HG02840 (cell line): Measurements from ENCODE around the gene MYEF2.

Source experiments
- ATAC-seq: cut with Tn5 transposase; IDR thresholded peaks from one replicate; pipeline ENCODE4 v1.9.1; 2021; ENCODE audit warnings: mild to moderate bottlenecking, moderate library complexity, moderate number of reproducible peaks; ENCODE audit not compliant: unreplicated experiment, low FRiP score

MYEF2 gene

GRCh38 chr15:48090115-48090514 lies 88.0 kb downstream of the MYEF2 start:
- no peak for ATAC-seq

GRCh38 chr15:48089702-48090101 lies 88.4 kb downstream of the MYEF2 start:
- ATAC-seq: no peak

GRCh38 chr15:48087844-48088243 lies 90.3 kb downstream of the MYEF2 start:
- ATAC-seq: no peak

DNA sequence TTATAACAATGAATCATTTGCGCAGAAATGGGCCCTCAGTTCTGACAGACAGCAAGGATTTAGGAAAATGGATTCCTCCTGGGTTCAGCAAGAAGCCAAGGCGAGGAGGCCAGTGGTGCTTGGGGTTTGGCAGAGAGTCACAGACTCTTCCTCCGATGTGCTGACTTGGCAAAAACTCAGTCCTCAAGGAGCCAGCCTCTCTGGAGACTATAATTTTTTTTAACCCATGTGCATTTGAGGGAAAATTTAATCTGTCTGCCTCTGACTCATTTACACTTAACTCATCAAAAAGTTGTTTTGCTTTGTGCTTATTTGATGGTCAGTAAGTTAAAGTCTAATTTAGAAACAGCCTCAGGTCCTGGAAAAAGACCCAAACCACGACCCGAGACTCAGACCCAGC lies 91.5 kb downstream of the MYEF2 start:
- no peak for ATAC-seq

GRCh38 chr15:48086133-48086532 lies 92.0 kb downstream of the MYEF2 start:
- no peak for ATAC-seq

- ATAC-seq: no peak
Measured at GRCh38 chr15:48085591-48085930, 92.5 kb downstream of the MYEF2 start.

- no peak for ATAC-seq
Measured at GRCh38 chr15:48084759-48085590, 93.1 kb downstream of the MYEF2 start.
